HepG2 (cell line): Measurements from ENCODE around the gene SRP68. TPM values are rescaled to one million over a fixed set of nuclear protein-coding genes. Genes with fewer than 3 reads are reported as not detected.

ENCODE experiments used
- CREB1 ChIP-seq, 2 experiments: fragments of 450-650 bp in 1 of 2; IDR thresholded peaks; 2 replicates each; pipeline ENCODE4 v1.6.1; 2016 to 2017; ENCODE audit warnings: control low read depth in 1 of 2, mild to moderate bottlenecking in 1 of 2, missing compliant biosample characterization in 1 of 2, missing genetic modification characterization in 1 of 2
- FOXK1 ChIP-seq: sonication (generic); formaldehyde crosslinking; IDR thresholded peaks from 2 replicates; pipeline ENCODE4 v1.4.0; 2020; ENCODE audit warnings: low read depth, missing genetic modification reagents, borderline replicate concordance
- HMG20A ChIP-seq: IDR thresholded peaks from 2 replicates; pipeline ENCODE4 v1.6.1; 2016; ENCODE audit warnings: borderline replicate concordance
- KLF13 ChIP-seq: sonication (generic); formaldehyde crosslinking; IDR thresholded peaks from 2 replicates; pipeline ENCODE4 v1.4.0; 2020; ENCODE audit warnings: mild to moderate bottlenecking, missing genetic modification reagents
- MAFG ChIP-seq: sonication (generic); formaldehyde crosslinking; IDR thresholded peaks from 2 replicates; pipeline ENCODE4 v1.5.1; 2020; ENCODE audit warnings: mild to moderate bottlenecking, missing genetic modification reagents
- ZBTB21 ChIP-seq: sonication (generic); formaldehyde crosslinking; IDR thresholded peaks from 2 replicates; pipeline ENCODE4 v1.4.0; 2020; ENCODE audit warnings: missing genetic modification reagents
- ZBTB8A ChIP-seq: sonication (generic); formaldehyde crosslinking; IDR thresholded peaks from 2 replicates; pipeline ENCODE4 v1.4.0; 2020; ENCODE audit warnings: mild to moderate bottlenecking, low read depth, missing genetic modification reagents, borderline replicate concordance
- ZNF451 ChIP-seq: sonication (generic); formaldehyde crosslinking; IDR thresholded peaks from 2 replicates; pipeline ENCODE4 v1.5.0; 2020; ENCODE audit warnings: mild to moderate bottlenecking, missing genetic modification reagents
- ZNF460 ChIP-seq: sonication (generic); formaldehyde crosslinking; IDR thresholded peaks from 2 replicates; pipeline ENCODE4 v1.5.1; 2020; ENCODE audit warnings: missing genetic modification reagents, mild to moderate bottlenecking, borderline replicate concordance
- ZNF678 ChIP-seq: sonication (generic); formaldehyde crosslinking; IDR thresholded peaks from 2 replicates; pipeline ENCODE4 v1.4.0; 2020; ENCODE audit warnings: mild to moderate bottlenecking, missing genetic modification reagents
- ZNF749 ChIP-seq: sonication (generic); formaldehyde crosslinking; IDR thresholded peaks from 2 replicates; pipeline ENCODE4 v1.8.0; 2022; ENCODE audit warnings: mild to moderate bottlenecking, missing genetic modification reagents, moderate library complexity, borderline replicate concordance
- polyA plus RNA-seq, 8 experiments: library from polyadenylated mRNA; depleted of rRNA in 3 of 8; stranded (reverse) in 7 of 8; unstranded in 1 of 8; fragments of >200 nt; fragmentation: Illumina TruSeq in 4 of 8; extraction: Trizol in 4 of 8; gene quantifications; 2 replicates each; pipeline versions ENCODE4 v1.2.1 to v1.2.3, GENCODE V29; 2011 to 2016; ENCODE audit warnings: low read depth in 4 of 8, missing spikeins in 1 of 8, mixed read lengths in 1 of 8; ENCODE audit not compliant: insufficient read depth in 1 of 8
- total RNA-seq, 5 experiments: library from RNA; depleted of rRNA; stranded (reverse); fragments of >200 nt; fragmentation: Illumina TruSeq; extraction: Trizol; gene quantifications; 2 replicates each; pipeline ENCODE4 v1.2.3, GENCODE V29; 2016; ENCODE audit warnings: low read depth in 1 of 5
- TF ChIP-seq, protein P1 (sequence below): IDR thresholded peaks from 2 replicates; pipeline ENCODE4 v1.6.1; 2012; ENCODE audit warnings: low read depth, low read length, improper control_type of control experiment
- TF ChIP-seq, protein P2 (sequence below): sonication (generic); formaldehyde crosslinking; IDR thresholded peaks from 2 replicates; pipeline ENCODE4 v1.4.0; 2020; ENCODE audit warnings: missing genetic modification reagents
- TF ChIP-seq, protein P3 (sequence below): sonication (generic); formaldehyde crosslinking; IDR thresholded peaks from 2 replicates; pipeline ENCODE4 v1.4.0; 2020; ENCODE audit warnings: missing genetic modification reagents, mild to moderate bottlenecking, borderline replicate concordance
- TF ChIP-seq, protein P4 (sequence below): sonication (generic); formaldehyde crosslinking; IDR thresholded peaks from 2 replicates; pipeline ENCODE4 v1.4.0; 2020; ENCODE audit warnings: missing genetic modification reagents
- TF ChIP-seq, protein P5 (sequence below): sonication (generic); formaldehyde crosslinking; IDR thresholded peaks from 2 replicates; pipeline ENCODE4 v1.4.0; 2020; ENCODE audit warnings: mild to moderate bottlenecking, missing genetic modification reagents, borderline replicate concordance
- TF ChIP-seq, protein P6 (sequence below): sonication (generic); formaldehyde crosslinking; IDR thresholded peaks from 2 replicates; pipeline ENCODE4 v1.8.0; 2022; ENCODE audit warnings: mild to moderate bottlenecking, missing genetic modification reagents, moderate library complexity

The SRP68 gene
- total and polyA plus RNA-seq, 2 of the 13 experiments (the other 11 are each of a cell fraction or from before 2014, with no cell fraction given): 39.8 to 74.3 TPM

DNA sequence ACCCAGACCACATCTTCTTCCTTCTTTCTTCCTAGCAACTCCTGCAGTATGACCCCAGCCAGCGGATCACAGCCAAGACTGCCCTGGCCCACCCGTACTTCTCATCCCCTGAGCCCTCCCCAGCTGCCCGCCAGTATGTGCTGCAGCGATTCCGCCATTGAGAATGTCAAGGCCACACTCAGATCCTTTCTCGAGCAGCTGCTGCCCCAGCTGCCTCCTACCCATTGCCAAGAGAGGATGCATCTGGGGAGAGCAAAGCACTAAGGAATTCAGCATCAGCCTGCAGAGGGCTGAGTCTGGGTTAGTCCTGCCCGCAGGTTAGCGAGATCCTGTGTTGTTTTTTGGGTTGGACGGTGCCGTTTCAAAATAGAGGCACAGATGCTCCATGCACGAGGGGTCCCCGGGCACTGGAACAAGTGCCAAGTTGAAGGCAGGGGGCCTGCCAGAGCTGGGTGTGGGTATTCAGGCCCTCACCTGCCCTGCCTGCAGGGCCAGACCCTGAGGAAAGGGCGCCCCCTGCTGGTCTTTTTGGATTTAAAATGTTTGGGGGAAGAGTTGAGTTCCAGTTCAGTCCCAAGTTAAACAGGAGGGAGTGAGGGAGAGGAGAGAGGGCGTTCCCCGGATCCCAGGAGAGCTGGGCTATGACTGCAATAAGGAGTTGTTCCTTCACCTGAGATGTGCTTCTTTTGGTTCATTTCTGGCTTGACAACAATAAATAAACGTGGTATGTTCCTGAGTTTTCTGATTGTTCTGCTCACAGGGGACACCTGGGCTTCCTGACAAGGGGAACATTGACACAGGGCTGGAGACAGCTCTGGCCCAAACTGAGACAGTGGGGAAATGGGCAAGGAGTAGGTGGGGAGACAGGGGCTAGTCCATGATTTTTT, 66.8 kb downstream of the SRP68 start (continued):
- no peak for TF ChIP-seq ZNF678
- TF ChIP-seq, protein P1, sequence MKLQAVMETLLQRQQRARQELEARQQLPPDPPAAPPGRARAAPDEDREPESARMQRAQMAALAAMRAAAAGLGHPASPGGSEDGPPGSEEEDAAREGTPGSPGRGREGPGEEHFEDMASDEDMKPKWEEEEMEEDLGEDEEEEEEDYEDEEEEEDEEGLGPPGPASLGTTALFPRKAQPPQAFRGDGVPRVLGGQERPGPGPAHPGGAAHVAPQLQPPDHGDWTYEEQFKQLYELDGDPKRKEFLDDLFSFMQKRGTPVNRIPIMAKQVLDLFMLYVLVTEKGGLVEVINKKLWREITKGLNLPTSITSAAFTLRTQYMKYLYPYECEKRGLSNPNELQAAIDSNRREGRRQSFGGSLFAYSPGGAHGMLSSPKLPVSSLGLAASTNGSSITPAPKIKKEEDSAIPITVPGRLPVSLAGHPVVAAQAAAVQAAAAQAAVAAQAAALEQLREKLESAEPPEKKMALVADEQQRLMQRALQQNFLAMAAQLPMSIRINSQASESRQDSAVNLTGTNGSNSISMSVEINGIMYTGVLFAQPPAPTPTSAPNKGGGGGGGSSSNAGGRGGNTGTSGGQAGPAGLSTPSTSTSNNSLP: no peak
- TF ChIP-seq, protein P2, sequence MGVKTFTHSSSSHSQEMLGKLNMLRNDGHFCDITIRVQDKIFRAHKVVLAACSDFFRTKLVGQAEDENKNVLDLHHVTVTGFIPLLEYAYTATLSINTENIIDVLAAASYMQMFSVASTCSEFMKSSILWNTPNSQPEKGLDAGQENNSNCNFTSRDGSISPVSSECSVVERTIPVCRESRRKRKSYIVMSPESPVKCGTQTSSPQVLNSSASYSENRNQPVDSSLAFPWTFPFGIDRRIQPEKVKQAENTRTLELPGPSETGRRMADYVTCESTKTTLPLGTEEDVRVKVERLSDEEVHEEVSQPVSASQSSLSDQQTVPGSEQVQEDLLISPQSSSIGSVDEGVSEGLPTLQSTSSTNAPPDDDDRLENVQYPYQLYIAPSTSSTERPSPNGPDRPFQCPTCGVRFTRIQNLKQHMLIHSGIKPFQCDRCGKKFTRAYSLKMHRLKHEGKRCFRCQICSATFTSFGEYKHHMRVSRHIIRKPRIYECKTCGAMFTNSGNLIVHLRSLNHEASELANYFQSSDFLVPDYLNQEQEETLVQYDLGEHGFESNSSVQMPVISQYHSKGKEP: no peak
- TF ChIP-seq, protein P3, sequence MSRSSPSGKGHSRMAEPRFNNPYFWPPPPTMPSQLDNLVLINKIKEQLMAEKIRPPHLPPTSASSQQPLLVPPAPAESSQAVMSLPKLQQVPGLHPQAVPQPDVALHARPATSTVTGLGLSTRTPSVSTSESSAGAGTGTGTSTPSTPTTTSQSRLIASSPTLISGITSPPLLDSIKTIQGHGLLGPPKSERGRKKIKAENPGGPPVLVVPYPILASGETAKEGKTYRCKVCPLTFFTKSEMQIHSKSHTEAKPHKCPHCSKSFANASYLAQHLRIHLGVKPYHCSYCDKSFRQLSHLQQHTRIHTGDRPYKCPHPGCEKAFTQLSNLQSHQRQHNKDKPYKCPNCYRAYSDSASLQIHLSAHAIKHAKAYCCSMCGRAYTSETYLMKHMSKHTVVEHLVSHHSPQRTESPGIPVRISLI (CRISPR knock-in tag): 0 out of 2 replicates have a peak, but pooled peaks have one; percentile 34
- no peak for TF ChIP-seq ZBTB21 (CRISPR knock-in tag)
- TF ChIP-seq MAFG (CRISPR knock-in tag): no peak
- TF ChIP-seq, protein P4, sequence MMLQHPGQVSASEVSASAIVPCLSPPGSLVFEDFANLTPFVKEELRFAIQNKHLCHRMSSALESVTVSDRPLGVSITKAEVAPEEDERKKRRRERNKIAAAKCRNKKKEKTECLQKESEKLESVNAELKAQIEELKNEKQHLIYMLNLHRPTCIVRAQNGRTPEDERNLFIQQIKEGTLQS (CRISPR knock-in tag): no peak
- 0 out of 2 replicates have a peak, but pooled peaks have one; percentile 13 for TF ChIP-seq ZNF460 (CRISPR knock-in tag)
- TF ChIP-seq FOXK1: no peak
- no peak for TF ChIP-seq ZBTB8A (CRISPR knock-in tag)
- no peak for TF ChIP-seq CREB1 (IDR thresholded peaks at IDR 0.05)
- TF ChIP-seq CREB1 (CRISPR knock-in tag; IDR thresholded peaks at IDR 0.05): no peak
- TF ChIP-seq ZNF749 (CRISPR knock-in tag): no peak
- TF ChIP-seq, protein P5, sequence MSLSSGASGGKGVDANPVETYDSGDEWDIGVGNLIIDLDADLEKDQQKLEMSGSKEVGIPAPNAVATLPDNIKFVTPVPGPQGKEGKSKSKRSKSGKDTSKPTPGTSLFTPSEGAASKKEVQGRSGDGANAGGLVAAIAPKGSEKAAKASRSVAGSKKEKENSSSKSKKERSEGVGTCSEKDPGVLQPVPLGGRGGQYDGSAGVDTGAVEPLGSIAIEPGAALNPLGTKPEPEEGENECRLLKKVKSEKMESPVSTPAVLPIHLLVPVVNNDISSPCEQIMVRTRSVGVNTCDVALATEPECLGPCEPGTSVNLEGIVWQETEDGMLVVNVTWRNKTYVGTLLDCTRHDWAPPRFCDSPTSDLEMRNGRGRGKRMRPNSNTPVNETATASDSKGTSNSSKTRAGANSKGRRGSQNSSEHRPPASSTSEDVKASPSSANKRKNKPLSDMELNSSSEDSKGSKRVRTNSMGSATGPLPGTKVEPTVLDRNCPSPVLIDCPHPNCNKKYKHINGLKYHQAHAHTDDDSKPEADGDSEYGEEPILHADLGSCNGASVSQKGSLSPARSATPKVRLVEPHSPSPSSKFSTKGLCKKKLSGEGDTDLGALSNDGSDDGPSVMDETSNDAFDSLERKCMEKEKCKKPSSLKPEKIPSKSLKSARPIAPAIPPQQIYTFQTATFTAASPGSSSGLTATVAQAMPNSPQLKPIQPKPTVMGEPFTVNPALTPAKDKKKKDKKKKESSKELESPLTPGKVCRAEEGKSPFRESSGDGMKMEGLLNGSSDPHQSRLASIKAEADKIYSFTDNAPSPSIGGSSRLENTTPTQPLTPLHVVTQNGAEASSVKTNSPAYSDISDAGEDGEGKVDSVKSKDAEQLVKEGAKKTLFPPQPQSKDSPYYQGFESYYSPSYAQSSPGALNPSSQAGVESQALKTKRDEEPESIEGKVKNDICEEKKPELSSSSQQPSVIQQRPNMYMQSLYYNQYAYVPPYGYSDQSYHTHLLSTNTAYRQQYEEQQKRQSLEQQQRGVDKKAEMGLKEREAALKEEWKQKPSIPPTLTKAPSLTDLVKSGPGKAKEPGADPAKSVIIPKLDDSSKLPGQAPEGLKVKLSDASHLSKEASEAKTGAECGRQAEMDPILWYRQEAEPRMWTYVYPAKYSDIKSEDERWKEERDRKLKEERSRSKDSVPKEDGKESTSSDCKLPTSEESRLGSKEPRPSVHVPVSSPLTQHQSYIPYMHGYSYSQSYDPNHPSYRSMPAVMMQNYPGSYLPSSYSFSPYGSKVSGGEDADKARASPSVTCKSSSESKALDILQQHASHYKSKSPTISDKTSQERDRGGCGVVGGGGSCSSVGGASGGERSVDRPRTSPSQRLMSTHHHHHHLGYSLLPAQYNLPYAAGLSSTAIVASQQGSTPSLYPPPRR: 0 out of 2 replicates have a peak, but pooled peaks have one; percentile 31
- TF ChIP-seq ZNF451 (CRISPR knock-in tag): no peak
- TF ChIP-seq, protein P6, sequence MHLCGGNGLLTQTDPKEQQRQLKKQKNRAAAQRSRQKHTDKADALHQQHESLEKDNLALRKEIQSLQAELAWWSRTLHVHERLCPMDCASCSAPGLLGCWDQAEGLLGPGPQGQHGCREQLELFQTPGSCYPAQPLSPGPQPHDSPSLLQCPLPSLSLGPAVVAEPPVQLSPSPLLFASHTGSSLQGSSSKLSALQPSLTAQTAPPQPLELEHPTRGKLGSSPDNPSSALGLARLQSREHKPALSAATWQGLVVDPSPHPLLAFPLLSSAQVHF (CRISPR knock-in tag): no peak
- TF ChIP-seq HMG20A (CRISPR knock-in tag): no peak
- TF ChIP-seq KLF13 (CRISPR knock-in tag): no peak
